Psoas muscle (tissue), 8 donors: ENCODE data around the gene AHRR. TPM values are rescaled to one million over a fixed set of nuclear protein-coding genes. Genes with fewer than 3 reads are reported as not detected.

ENCODE experiments used
- ATAC-seq, 4 donors: fragments of 200-7000 bp; cut with Tn5 transposase; one replicate each; pipeline ENCODE4 v1.9.1; 2020; ENCODE audit warnings: moderate library complexity in 3 of 4, mild to moderate bottlenecking in 2 of 4
- DNase-seq, 2 donors: peaks; one replicate each; pipeline ENCODE4 v3.0.0-alpha.2; 2020
- H3K27ac ChIP-seq: fragments of 200-600 bp; one replicate; pipeline ENCODE4 v1.8.0; 2022
- H3K27me3 ChIP-seq, 3 donors: fragments of 200-600 bp in 1 of 3; one replicate each; pipeline versions ENCODE4 v1.6.1 to v1.8.0; 2013 to 2022; ENCODE audit warnings: low read length in 2 of 3, mild to moderate bottlenecking in 2 of 3, moderate library complexity in 1 of 3; ENCODE audit not compliant: insufficient read depth in 3 of 3
- H3K36me3 ChIP-seq, 2 donors: fragments of 200-600 bp in 1 of 2; one replicate each; pipeline versions ENCODE4 v1.6.1 to v1.8.0; 2013 to 2022; ENCODE audit warnings: low read depth in 1 of 2, mild to moderate bottlenecking in 1 of 2, moderate library complexity in 1 of 2; ENCODE audit not compliant: insufficient read depth in 1 of 2
- H3K4me1 ChIP-seq: fragments of 200-600 bp; one replicate; pipeline ENCODE4 v1.8.0; 2022
- H3K4me3 ChIP-seq: fragments of 200-600 bp; one replicate; pipeline ENCODE4 v1.8.0; 2022; ENCODE audit warnings: mild to moderate bottlenecking
- H3K9me3 ChIP-seq: fragments of 200-600 bp; one replicate; pipeline ENCODE4 v1.8.0; 2022
- CTCF ChIP-seq: fragments of 200-600 bp; IDR thresholded peaks from one replicate; pipeline ENCODE4 v1.8.0; 2022; ENCODE audit warnings: antibody characterized with exemption
- WGBS, 3 donors: extraction: QIAGEN DNeasy Blood & Tissue Kit; methylation state at CpG; one replicate each; pipeline versions ENCODE4 v1.1.6 to v1.1.7; 2013; 5-methylcytosine and 5-hydroxymethylcytosine counted together
- intact Hi-C, 2 donors: fragments of 100-400 bp; cut with DNase I; formaldehyde crosslinking; loops; one replicate each; pipeline versions ENCODE4 v1.11.0 to v1.14.2; 2022
- polyA plus RNA-seq, 3 donors: library from polyadenylated mRNA; stranded (reverse); fragments of 200-250 nt; gene quantifications; one replicate each; pipeline ENCODE4 v1.2.3, GENCODE V29; 2013
- total RNA-seq, 4 donors: library from RNA; stranded (reverse); fragmentation: NEBNext Ultra II Directional in 2 of 4; extraction: Animal tissue kit (Norgen Biotek cat#: 25700) in 2 of 4; gene quantifications; one replicate each; pipeline versions ENCODE4 v1.2.1 to v1.2.4, GENCODE V29; 2021 to 2023
- donor health status: healthy with polysubstance abuse.
- donor health status: DM: no; HTN: no; CAD: no; lungs with moderate emphysema.
- donor health status: Bipolar disorder and iron deficiency.
- donor health status: healthy.
- donor health status: DM: yes; HTN: yes; CAD: no.
- donor health status: DM: no; HTN: no; CAD: no.
- donor health status: DM: no; HTN: no; CAD: no.
- donor health status: DM: yes; HTN: yes; CAD: no.

Gene AHRR
- total and polyA plus RNA-seq, 7 donors, result 0.10 to 7.4 (median 0.45) TPM

DNA sequence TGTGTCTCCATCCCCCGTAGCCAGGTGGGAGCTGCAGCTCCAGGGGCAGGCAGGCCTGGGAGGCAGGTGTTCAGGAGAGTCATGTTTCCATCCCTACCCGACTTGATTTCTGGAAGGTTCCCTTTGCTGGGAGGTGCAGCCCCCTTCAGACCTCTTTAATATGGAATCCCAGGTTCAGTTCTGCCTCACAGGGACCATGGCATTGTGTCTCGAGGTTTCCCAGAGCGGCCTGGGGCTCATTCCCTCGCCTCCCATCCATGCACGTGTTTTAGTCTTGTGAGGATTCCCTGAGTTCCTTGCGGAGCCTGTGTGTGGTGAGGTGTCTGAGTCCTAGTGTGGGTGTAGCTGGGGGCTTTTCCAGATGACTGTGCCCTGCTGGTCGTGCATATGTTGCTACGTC lies 16.5 kb upstream of the AHRR start:
- Histone ChIP-seq H3K27me3 (no peaks in the 10 kb centered on the region), H3K9me3 (no peaks in the 10 kb centered on the region), H3K27ac (no peak overlapping the region), H3K4me3 (no peak overlapping the region), H3K36me3 (peaks cover 0 to 27% of the 10 kb centered on the region in 2 donors), H3K4me1 (no peaks in the 10 kb centered on the region)
- ATAC-seq, result no peak
- WGBS, 3 donors, result 81 to 91% (median 85%) methylated on average over 9 of the region's 9 CpGs
- intact Hi-C loops, result no loop called here
- TF ChIP-seq CTCF, result no peak
- DNase-seq, result peak in 1 of 2 donors; percentile 25

DNA sequence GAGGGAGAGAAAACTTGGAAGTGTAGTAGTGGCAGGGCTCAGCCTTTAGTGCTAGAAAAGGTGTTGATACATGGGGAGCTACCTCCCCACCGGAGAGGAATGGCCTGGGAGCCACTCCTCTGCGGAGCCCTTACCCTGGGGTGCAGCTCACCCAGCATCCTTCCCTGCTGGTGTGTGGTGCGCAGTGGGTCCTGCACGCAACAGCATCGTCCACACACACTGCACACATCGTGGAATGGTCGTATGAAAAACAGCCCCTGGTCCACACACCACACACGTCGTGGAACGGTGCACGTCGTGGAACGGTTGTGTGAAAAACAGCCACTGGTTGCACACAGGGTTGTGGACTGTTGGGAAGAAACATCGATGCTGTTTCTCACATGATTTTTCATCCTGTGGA lies 16.1 kb upstream of the AHRR start:
- no peaks in the 10 kb centered on the region for H3K27me3 ChIP-seq
- H3K4me3 ChIP-seq, result no peak overlapping the region
- DNase-seq (peak in 1 of 2 donors; percentile 20), ATAC-seq (no peak)
- H3K36me3 ChIP-seq, result peaks cover 0 to 31% of the 10 kb centered on the region in 2 donors
- no peak overlapping the region for H3K27ac ChIP-seq
- no peaks in the 10 kb centered on the region for H3K4me1 ChIP-seq
- no peaks in the 10 kb centered on the region for H3K9me3 ChIP-seq
- intact Hi-C loops, result no loop called here
- TF ChIP-seq CTCF, result no peak
- 86 to 94% (median 92%) methylated on average over 14 of the region's 14 CpGs for WGBS, 3 donors

- TF ChIP-seq CTCF, result no peak
- Histone ChIP-seq H3K4me3 (no peak overlapping the region), H3K4me1 (no peaks in the 10 kb centered on the region), H3K27ac (no peak overlapping the region), H3K27me3 (no peaks in the 10 kb centered on the region), H3K9me3 (no peaks in the 10 kb centered on the region), H3K36me3 (peaks cover 0 to 33% of the 10 kb centered on the region in 2 donors)
- peak in 1 of 2 donors; percentile 32 for DNase-seq
- 90 to 92% (median 91%) methylated on average over 28 of the region's 28 CpGs for WGBS, 3 donors
- ATAC-seq, result no peak
- intact Hi-C loops, result no loop called here
Observed at GRCh38 chr5:306011-306805, 15.3 kb upstream of the AHRR start.

- peak in 1 of 4 donors; percentile 7 for ATAC-seq
- H3K4me1 ChIP-seq, result no peaks in the 10 kb centered on the region
- no peaks in the 10 kb centered on the region for H3K9me3 ChIP-seq
- no peak overlapping the region for H3K4me3 ChIP-seq
- peaks cover 0 to 37% of the 10 kb centered on the region in 2 donors for H3K36me3 ChIP-seq
- no peak for TF ChIP-seq CTCF
- no peaks in the 10 kb centered on the region for H3K27me3 ChIP-seq
- intact Hi-C loops, result no loop called here
- no peak overlapping the region for H3K27ac ChIP-seq
- 89 to 92% (median 92%) methylated on average over 21 to 26 of the region's 26 CpGs for WGBS, 3 donors
- DNase-seq, result no peak
Observed at GRCh38 chr5:307306-307705, 14.2 kb upstream of the AHRR start.
